ENCODE results near the gene SS18L1.

GRCh38 chr20:62120990-62121775 lies 22.4 kb upstream of the SS18L1 start:
- no peak for TF ChIP-seq CTCF (conservative IDR thresholded peaks at IDR 0.05 in 1 of 2, IDR thresholded peaks at IDR 0.05 in 1 of 2; ENCODE audit: low read depth in 1 of 2, low read length in 2 of 2)
- no peak for TF ChIP-seq EZH2 (IDR thresholded peaks at IDR 0.05; ENCODE audit: low read length, missing control alignments)

All from fibroblast of lung (primary cell).